ENCODE data around the gene MBD5. TPM values are rescaled to one million over a fixed set of nuclear protein-coding genes. Genes with fewer than 3 reads are reported as not detected.

MBD5 gene
- total RNA-seq, 1 donor from 2014 or later, result 14.5 TPM

GRCh38 chr2:148299616-148300015 is 278.7 kb downstream of the MBD5 start:
- no peak for TF ChIP-seq CTCF (IDR thresholded peaks at IDR 0.05; ENCODE audit: insufficient read depth, low read length, poor library complexity, severe bottlenecking)
- DNase-seq (ENCODE audit: low read depth), result no peak
- no peaks in the 10 kb centered on the region for H3K36me3 ChIP-seq (ENCODE audit: control insufficient read depth, insufficient read depth, low read length)

GRCh38 chr2:148300544-148300943 is 279.7 kb downstream of the MBD5 start:
- no peaks in the 10 kb centered on the region for H3K27me3 ChIP-seq (ENCODE audit: control insufficient read depth, insufficient read depth, low read length)
- no peak for DNase-seq (ENCODE audit: low read depth)
- TF ChIP-seq CTCF (IDR thresholded peaks at IDR 0.05; ENCODE audit: insufficient read depth, low read length, poor library complexity, severe bottlenecking), result no peak
- no peak overlapping the region for H3K4me3 ChIP-seq (ENCODE audit: low read depth, low read length)
- H3K36me3 ChIP-seq (ENCODE audit: control insufficient read depth, insufficient read depth, low read length), result no peaks in the 10 kb centered on the region

More at GRCh38 chr2:148299616-148300015, 278.7 kb downstream of the MBD5 start:
- H3K4me3 ChIP-seq (ENCODE audit: low read depth, low read length), result no peak overlapping the region
- no peaks in the 10 kb centered on the region for H3K27me3 ChIP-seq (ENCODE audit: control insufficient read depth, insufficient read depth, low read length)

- DNase-seq (ENCODE audit: low read depth), result no peak
- Histone ChIP-seq H3K4me3 (ENCODE audit: low read depth, low read length) (no peak overlapping the region), H3K36me3 (ENCODE audit: control insufficient read depth, insufficient read depth, low read length) (no peaks in the 10 kb centered on the region), H3K27me3 (ENCODE audit: control insufficient read depth, insufficient read depth, low read length) (no peaks in the 10 kb centered on the region)
- no peak for TF ChIP-seq CTCF (IDR thresholded peaks at IDR 0.05; ENCODE audit: insufficient read depth, low read length, poor library complexity, severe bottlenecking)
Measured at GRCh38 chr2:148301362-148301761, 280.5 kb downstream of the MBD5 start.

GRCh38 chr2:148302526-148302925 is 281.6 kb downstream of the MBD5 start:
- DNase-seq (ENCODE audit: low read depth), result no peak
- Histone ChIP-seq H3K27me3 (ENCODE audit: control insufficient read depth, insufficient read depth, low read length) (no peaks in the 10 kb centered on the region), H3K36me3 (ENCODE audit: control insufficient read depth, insufficient read depth, low read length) (no peaks in the 10 kb centered on the region), H3K4me3 (ENCODE audit: low read depth, low read length) (no peak overlapping the region)
- TF ChIP-seq CTCF (IDR thresholded peaks at IDR 0.05; ENCODE audit: insufficient read depth, low read length, poor library complexity, severe bottlenecking), result no peak

GRCh38 chr2:148303161-148303560 is 282.3 kb downstream of the MBD5 start:
- Histone ChIP-seq H3K36me3 (ENCODE audit: control insufficient read depth, insufficient read depth, low read length) (no peaks in the 10 kb centered on the region), H3K27me3 (ENCODE audit: control insufficient read depth, insufficient read depth, low read length) (no peaks in the 10 kb centered on the region), H3K4me3 (ENCODE audit: low read depth, low read length) (no peak overlapping the region)
- TF ChIP-seq CTCF (IDR thresholded peaks at IDR 0.05; ENCODE audit: insufficient read depth, low read length, poor library complexity, severe bottlenecking), result no peak
- no peak for DNase-seq (ENCODE audit: low read depth)

GRCh38 chr2:148305476-148305875 is 284.6 kb downstream of the MBD5 start:
- TF ChIP-seq CTCF (IDR thresholded peaks at IDR 0.05; ENCODE audit: insufficient read depth, low read length, poor library complexity, severe bottlenecking), result no peak
- no peak for DNase-seq (ENCODE audit: low read depth)
- H3K36me3 ChIP-seq (ENCODE audit: control insufficient read depth, insufficient read depth, low read length), result no peaks in the 10 kb centered on the region
- H3K4me3 ChIP-seq (ENCODE audit: low read depth, low read length), result no peak overlapping the region
- no peaks in the 10 kb centered on the region for H3K27me3 ChIP-seq (ENCODE audit: control insufficient read depth, insufficient read depth, low read length)

Data from kidney epithelial cell (primary cell).